Measurements from ENCODE around the gene RAD51AP2.

DNA sequence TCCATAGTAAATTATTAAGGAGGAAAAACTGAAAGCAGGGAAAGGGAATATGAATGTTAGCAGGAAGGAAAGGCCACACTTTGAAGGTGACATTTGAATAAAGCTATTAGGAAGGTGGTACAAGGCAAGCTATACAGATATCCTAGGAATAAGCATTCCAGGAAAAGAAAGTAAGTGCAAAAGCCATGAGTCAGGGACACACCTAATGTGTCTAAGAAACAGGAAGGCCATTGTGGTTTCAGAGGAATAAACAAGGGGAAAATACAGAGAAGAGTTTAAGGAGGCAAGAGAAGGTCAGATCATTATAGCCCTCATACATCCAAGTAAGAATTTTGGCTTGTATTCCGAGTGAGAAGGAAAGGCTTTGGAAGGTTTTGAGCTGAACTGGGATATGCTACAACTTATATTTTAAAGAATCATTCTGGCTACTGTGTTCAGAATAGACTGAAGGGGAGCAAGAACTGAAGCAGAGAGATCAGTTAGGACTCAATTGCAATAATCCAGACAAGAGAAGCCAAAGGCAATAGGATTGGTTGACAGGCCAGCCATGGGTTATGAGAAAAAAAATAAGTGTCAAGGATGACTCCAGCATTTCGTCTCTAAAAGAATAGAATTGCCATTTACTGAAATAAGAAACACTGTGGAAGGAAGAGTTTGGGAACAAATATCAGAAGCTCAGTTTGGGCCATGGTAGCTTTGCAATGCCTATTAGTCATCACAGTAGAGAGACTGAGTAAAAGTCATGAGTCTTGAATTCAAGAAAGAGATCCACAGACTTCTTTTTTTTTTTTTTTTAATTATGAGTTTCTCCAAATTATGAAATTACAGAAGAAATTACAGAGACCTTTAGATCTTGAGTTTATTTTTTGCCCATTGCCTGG is 11.3 kb downstream of the RAD51AP2 start:
- no peak for TF ChIP-seq KDM1A (CRISPR knock-in tag; IDR thresholded peaks at IDR 0.05)
- TF ChIP-seq KLF6 (CRISPR knock-in tag; IDR thresholded peaks at IDR 0.05) = no peak
- TF ChIP-seq, protein P1, sequence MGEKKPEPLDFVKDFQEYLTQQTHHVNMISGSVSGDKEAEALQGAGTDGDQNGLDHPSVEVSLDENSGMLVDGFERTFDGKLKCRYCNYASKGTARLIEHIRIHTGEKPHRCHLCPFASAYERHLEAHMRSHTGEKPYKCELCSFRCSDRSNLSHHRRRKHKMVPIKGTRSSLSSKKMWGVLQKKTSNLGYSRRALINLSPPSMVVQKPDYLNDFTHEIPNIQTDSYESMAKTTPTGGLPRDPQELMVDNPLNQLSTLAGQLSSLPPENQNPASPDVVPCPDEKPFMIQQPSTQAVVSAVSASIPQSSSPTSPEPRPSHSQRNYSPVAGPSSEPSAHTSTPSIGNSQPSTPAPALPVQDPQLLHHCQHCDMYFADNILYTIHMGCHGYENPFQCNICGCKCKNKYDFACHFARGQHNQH (CRISPR knock-in tag; IDR thresholded peaks at IDR 0.05) = no peak
- no peak for TF ChIP-seq DNMT1 (CRISPR knock-in tag; IDR thresholded peaks at IDR 0.05)
- no peak for TF ChIP-seq ASH2L (IDR thresholded peaks at IDR 0.05; ENCODE audit: insufficient read length, low read depth, low read length)

Measured in HepG2 (cell line).